HEK293T (cell line): Measurements from ENCODE around the gene KRT3.

ENCODE experiments used
- BHLHE40 ChIP-seq: fragments of 450-650 bp; IDR thresholded peaks from 2 replicates; pipeline ENCODE4 v1.6.1; 2016; ENCODE audit warnings: mild to moderate bottlenecking, moderate library complexity, borderline replicate concordance
- FOXK2 ChIP-seq: fragments of 450-650 bp; IDR thresholded peaks from 2 replicates; pipeline ENCODE4 v1.6.1; 2016; ENCODE audit warnings: mild to moderate bottlenecking
- HDGF ChIP-seq: fragments of 450-650 bp; IDR thresholded peaks from 2 replicates; pipeline ENCODE4 v1.6.1; 2017; ENCODE audit warnings: antibody characterized with exemption, borderline replicate concordance
- L3MBTL2 ChIP-seq: fragments of 450-650 bp; conservative IDR thresholded peaks from 2 replicates; pipeline ENCODE4 v1.6.1; 2016; ENCODE audit warnings: mild to moderate bottlenecking
- SP1 ChIP-seq: fragments of 450-650 bp; IDR thresholded peaks from 2 replicates; pipeline ENCODE4 v1.6.1; 2017
- TARDBP ChIP-seq: fragments of 450-650 bp; IDR thresholded peaks from 2 replicates; pipeline ENCODE4 v1.6.1; 2016

DNA sequence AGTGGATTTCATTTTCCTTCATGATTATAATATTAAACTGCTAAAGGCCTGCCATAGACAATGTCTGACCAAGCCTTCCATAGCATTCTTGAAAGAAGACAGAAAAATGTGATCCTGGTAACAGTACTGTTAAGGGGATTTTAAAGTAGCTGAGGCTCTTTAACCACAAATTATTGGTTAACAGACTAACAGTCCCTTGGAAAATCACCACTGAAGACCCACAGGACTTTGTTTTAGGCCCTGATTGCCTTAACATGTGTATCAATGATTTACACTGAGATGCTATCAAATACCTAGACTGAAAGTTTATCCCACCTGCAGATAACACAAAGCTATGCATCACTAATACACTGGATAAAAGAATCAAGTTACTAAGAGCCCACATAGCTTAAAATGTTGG lies 32.2 kb upstream of the KRT3 start:
- TF ChIP-seq FOXK2 (no peak), HDGF (no peak), L3MBTL2 (no peak), BHLHE40 (no peak), TARDBP (no peak), SP1 (no peak)
